ENCODE measurements around the gene IPO11.

DNA sequence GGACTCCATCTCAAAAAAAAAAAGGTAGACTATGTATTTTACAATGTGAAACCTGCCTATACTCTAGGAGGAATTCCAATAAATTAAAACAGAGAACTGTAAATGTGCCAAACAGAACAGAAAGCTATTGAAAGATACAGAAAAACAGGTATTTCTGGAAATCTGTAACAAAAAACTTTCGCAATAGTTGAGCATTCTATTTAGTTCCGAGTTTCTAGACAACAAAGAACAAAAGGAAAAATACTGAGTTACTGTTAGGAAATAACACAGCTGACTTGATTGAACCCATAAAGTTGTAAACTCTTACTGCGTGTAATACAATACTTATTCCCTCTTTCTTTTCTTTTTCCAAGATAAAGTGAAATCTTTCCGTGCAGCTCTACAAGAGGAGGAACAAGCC lies 27.4 kb upstream of the IPO11 start:
- no peak for TF ChIP-seq POLR2AphosphoS5 (IDR thresholded peaks at IDR 0.05; ENCODE audit: low read depth, low read length)
- TF ChIP-seq TAF1 (IDR thresholded peaks at IDR 0.05; ENCODE audit: low read depth, low read length): no peak
- TF ChIP-seq POU2F2 (IDR thresholded peaks at IDR 0.05; ENCODE audit: low read depth, low read length): no peak
- TF ChIP-seq POLR2A (IDR thresholded peaks at IDR 0.05; ENCODE audit: low read depth, low read length): no peak
- TF ChIP-seq SPI1 (IDR thresholded peaks at IDR 0.05; ENCODE audit: low read depth, low read length): no peak
- TF ChIP-seq PAX5 (IDR thresholded peaks at IDR 0.05; ENCODE audit: insufficient read depth, low read length, severe bottlenecking): no peak

Data from GM12891 (cell line).